PFSK-1 (cell line): ENCODE data around the gene RASA3.

Source experiments
- POLR2AphosphoS5 ChIP-seq: IDR thresholded peaks from 2 replicates; pipeline ENCODE4 v1.6.1; 2012; ENCODE audit warnings: low read depth, mild to moderate bottlenecking, control low read depth, low read length, moderate library complexity
- REST ChIP-seq, 2 experiments: IDR thresholded peaks; 2 replicates each; pipeline versions ENCODE4 v1.6.1 to v1.8.0; 2011 to 2012; ENCODE audit warnings: low read depth in 2 of 2, low read length in 2 of 2, control low read depth in 1 of 2, inconsistent platforms in 1 of 2, mild to moderate bottlenecking in 1 of 2, moderate library complexity in 1 of 2; ENCODE audit not compliant: insufficient read depth in 1 of 2
- SIN3A ChIP-seq: IDR thresholded peaks from 2 replicates; pipeline ENCODE4 v1.6.1; 2012; ENCODE audit warnings: mild to moderate bottlenecking, low read length, moderate library complexity, borderline replicate concordance; ENCODE audit not compliant: insufficient read depth

GRCh38 chr13:114149774-114150740 lies 17.6 kb upstream of the RASA3 start:
- no peak for TF ChIP-seq POLR2AphosphoS5
- TF ChIP-seq SIN3A: no peak
- TF ChIP-seq REST (IDR thresholded peaks at IDR 0.05; ENCODE audit: insufficient read depth in 1 of 2, low read depth in 2 of 2, low read length in 2 of 2): no peak
